Measurements from ENCODE around the gene TCF19.

The TCF19 gene, protein sequence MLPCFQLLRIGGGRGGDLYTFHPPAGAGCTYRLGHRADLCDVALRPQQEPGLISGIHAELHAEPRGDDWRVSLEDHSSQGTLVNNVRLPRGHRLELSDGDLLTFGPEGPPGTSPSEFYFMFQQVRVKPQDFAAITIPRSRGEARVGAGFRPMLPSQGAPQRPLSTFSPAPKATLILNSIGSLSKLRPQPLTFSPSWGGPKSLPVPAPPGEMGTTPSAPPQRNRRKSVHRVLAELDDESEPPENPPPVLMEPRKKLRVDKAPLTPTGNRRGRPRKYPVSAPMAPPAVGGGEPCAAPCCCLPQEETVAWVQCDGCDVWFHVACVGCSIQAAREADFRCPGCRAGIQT

DNA sequence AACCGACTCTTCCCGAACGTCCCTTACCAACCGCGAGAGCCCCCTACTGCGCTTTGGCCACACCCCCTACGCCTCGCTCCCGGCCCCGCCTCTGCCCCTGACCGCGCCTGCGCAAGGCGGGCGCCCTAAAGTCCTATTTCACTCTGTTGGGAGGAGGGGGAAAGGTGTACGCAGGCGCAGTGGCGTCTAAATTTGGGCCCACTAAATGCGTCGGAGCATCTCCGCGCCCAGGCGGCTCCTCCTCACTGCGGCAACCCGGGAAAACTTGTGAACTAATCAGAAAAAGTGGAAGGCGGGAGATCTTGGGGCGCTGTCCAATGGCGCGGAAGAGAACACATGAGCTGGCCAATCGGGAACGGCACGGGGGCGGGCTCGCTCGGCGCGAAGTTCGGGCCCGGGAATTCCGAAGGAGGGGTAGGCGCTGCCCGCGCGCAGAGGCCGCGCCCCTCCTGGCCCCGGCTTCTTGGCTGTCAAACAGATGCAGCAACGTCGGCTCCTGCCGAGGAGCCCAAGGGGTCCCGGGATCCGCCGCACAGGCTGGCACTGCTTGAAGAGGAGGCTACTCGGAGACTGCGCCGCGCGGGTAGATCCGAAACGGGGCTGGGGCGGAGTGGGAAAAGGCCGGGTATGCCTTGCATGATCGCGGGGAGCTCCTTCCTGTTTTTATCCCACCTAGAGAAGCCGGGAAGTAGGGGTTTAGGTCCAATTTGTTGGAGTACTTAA, at the start of gene TCF19:
Gene TCF19 (plus strand): TSS at position 450 of the 723 bp plus-strand sequence. CDS start 881 bp downstream, outside the sequence.
- DNase-seq: peak; percentile 98

DNA sequence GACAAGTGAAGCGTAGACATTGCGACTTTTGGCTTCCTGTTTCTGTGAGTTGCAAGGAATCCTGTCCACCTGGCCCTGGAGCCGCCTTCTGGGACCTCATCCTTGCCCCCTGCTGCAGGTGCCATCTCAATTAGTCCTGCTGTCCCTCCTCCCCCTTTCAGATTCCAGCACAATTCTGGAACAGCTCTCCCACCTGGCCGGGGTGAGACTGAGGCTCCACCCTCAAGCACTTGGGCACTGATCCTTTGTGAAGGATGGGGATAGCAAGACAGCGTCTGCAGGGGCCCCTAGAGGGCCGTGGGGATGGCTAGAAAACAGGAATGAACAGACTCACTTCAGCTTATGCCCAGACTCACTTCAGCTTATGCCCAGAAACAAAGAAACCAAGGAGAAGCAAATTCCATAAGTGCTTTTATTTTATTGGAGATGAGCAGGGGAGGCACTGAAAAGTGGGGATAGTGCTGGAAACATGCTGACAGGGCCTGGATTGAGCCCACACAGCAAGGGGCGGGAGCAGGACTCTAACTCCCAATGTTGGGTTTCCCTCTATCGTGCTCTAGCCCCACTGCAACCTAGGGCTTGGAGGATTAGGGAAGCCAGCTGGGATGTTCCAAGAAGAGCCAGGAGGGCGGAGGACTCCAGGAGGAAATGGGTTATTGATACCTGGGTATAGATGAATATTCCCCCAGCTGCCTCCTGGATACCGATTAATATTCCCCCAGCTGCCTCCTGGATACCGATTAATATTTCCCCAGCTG, 47.4 kb upstream of the TCF19 start:
- no peak for DNase-seq

DNA sequence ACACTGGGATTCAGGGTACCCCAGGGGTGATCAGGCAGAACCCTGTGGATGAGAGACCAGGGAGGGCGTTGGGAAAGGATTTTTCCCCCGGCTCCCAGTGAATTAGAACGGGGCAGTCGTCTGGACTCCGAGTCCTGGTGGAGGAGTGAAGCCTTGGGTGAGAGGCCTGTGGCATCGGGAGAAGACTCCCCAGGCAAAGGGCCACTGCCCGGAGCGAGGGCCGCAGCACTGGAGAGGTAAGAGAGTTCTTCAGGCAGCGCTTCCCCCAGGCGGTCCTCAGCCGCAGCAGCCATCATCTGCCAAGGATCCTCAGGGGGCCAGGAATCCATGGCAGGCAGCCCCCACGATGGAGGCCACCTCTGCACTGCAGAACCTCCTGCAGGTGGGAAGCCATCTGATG, 46.7 kb upstream of the TCF19 start:
- no peak for DNase-seq

DNA sequence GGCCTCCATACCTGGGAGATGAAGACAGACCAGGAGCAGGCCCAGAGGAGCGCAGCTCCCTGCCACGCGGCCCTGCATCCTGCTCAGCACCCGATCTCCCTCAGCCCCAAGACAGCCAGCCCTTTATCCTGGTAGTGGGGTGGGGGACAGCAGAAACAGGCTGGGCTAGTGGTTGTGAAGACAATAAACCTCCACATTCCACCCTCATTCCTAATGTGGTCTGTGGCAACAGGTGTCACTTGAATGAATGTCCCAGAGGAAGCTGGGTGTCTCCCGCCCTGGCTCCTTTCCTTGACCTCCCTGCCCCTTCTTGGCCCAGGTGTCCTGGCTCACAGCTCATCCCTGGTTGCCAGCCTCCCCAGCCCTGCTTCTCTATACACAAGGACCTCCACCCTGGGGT, 45.9 kb upstream of the TCF19 start, which contains the start of gene C6orf15:
Gene C6orf15 (minus strand): TSS at position 98 of the 400 bp plus-strand sequence. CDS start 20 bp downstream, at position 78.
- DNase-seq: no peak

DNA sequence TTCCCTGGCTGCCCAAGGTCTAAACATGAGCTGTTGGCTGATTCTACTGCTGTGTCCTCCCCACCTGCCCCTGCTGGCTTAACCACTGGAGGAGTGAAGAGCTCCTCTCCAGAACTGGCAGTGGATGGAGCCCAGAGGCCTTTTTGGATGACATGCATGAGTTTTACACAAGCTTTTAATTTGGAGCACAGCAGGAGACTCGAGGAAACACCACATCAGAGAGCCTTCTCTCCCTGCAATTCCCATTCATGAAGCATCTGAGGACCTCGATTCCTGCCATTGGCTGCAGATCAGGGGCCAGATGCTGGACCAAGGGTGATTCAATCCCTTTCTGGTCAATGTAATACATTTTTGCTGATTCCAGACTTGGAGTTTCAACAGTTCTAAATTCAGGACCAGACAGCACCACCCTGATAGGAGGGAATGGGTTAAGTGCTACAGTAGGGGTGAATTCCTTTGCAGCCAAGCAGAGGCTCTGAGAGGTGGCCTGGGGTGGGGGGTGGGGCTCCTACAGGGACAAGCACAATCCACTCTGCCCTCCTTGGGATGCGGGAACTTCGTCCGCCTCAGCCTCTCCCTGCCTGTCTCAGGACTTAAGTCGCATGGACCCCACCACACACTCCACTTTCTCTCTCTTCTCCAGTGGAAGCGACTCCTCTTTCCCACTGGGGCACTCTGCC, 44.4 kb upstream of the TCF19 start:
- DNase-seq: no peak

DNA sequence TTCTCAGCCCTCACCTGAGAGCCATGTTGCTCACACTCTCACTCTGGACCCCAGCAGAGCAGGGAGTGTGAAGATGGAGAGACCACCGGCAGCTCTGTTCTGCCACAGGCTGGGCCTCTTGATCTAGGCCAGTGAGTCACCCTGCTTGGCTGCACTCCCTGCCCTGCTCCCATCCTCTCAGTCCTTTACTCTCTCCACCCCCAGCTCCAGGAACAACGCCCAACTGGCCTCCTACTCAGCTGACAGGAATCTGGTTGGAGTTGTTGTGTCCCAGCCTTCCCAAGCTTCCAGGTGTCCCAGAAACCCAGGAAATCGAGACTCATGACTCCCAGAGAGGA, 43.9 kb upstream of the TCF19 start, which contains the start of gene PSORS1C1:
Gene PSORS1C1 (plus strand): TSS at position 260 of the 338 bp plus-strand sequence. CDS start 14,833 bp downstream, outside the sequence.
- no peak for DNase-seq

DNA sequence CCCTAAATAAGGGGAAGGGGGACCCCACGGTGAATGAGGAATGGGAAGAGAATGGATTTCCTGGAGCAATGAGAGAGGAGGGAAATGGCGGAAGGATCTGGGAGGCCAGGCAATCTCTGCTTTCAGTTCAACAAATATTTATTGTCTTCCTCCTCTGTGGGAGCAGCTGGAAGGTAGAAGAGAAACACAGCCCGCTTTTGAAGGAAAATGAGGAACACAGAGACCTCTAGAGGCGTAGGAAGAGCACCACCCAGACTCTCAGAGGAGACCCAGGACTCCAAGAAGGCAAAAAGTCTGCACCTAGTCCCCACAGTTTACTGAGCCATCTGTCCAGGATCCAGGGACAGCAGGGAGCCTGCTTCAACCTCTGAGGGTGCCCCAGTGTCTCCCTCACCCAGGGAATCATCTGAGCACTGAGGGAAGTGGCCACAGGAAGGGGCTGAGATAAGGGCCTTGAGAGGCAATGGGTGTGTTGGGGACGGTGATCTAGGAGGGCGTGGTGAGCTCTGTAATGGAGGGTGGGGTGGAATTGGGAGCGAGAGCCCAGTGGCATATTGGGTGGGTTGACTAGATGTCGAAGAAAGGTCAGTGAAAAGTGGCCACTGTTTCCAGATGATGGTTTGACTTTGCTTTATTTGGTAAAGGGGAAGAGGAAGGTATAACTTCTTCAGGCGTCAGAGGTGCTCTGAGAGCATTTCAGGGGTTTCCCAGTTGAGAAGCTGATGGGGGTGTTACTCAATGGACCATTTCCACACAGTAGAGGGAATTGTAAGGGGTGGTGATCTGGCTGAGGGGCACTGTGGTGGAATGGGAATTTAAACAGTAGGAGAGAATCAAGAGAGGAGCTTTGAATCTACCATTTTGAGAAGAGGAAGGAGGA, 43.2 kb upstream of the TCF19 start:
- no peak for DNase-seq

DNA sequence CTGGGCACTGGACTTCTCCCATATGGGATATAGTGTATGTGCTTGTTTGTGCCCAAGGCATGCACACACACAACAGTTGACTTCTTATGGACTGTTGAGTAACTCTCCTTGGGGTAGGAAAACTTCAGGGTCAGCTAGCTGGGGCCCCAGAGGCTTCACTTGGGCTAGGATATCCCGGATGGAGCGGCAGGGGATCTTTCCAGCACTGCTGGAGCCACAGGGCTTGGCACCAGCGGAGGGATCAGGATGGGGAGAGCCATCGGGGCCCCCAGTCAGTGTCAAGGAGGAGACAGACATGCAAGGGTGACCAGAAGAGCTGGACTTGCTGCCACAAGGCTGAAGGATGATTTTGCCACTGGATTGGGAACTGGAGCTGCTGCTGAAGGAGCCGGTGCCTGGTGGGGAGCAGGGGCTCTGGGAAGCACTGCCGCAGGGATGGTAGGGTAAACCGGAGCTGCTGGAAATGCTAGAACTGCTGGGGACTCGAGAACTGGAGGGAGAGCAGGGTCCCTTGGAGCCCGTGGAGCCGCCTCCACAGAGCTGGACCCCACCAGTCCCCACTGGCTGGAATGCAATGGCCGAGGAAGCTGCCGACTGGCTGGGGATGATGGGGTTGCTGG, 42.3 kb upstream of the TCF19 start:
- DNase-seq: no peak

DNA sequence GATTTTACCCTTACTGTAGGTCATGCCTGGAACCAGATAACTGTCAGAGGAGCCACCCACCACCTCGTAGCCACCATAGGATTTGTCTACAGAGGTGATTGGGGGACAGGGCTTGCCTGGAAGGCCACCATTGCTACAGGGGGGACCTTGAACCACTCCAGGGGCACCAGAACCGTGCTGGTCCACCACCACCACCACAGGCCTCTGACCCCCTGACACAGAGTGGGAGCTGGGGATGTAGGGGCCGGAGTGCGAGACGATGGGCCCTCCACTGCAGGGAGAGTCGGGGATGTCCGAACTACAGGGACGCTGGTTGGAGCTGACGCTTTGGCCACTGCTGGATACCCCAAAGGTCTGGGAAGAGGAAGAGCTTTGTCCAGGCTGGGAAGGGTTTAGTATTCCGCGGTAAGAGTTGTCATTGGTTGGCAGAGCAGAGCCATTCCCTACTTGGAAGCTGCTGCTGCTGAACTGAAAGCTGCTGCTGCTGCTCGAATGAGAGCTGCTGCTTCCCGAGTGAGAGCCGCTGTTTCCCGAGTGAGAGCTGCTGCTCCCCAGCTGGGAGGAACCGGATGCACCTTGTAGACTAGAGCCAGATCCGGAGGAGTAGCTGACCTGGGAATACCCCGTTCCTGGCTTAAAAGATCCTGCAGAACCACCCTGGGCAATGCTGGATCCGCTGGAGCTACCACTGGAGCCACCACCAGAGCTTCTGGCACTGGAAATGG, 41.6 kb upstream of the TCF19 start:
- DNase-seq: no peak

DNA sequence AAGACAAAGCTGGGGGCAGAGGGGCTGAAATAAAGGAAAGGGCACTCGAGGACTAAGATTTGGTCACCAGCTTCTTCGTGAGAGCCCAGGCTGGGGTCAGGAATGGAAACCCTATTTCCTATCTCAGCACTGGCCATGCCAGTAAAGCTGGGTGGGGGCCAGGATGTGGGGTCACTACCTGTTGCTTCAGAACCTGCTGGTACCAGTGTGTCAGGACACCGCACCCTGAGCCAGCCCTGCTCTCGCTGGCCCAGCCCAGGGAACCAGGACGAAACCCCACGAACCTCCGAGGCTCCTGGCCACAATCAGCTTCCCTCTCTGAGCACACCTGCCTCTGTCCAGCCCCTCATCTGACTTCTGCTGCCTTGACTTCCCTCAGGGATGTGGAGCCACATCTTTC, 40.2 kb upstream of the TCF19 start:
- no peak for DNase-seq

DNA sequence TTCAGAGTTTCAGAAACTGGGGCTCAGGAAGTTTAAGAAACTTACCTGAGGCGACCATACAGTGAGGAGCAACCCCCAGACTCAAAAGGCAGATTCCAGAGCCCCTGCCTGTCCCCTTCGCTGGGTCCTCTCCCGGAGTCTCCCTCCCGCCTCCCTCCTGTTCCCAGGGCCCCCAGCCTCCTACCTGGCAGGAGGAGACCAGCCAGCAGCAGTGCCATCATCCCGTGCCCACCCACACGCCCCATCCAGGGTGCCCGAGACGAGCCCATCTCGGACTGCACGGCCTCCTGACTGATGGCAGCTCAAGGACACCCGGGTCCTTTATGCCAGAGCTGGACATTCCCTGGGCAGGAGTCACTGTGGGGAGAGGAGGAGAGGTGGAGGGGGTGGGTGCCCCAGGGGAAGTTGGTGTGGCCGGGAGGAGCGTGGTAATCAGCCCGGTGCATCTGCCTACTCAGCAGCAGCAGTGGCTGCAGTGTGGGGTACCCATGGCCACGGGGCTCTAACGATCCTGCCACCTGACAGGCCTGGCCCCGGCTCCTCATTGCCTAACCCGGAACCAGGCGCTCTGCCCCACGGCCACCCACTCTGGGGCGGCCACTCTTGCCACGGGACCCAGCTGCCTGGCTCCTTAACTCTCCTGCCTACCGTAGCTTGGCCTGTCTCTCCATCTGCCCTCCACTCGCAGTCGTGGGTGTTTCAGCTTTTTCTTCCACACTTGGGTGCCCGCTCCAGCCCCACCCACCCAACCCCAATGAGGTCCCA, 38.1 kb upstream of the TCF19 start, which contains the start of gene CDSN:
Gene CDSN (minus strand): TSS at position 296 of the 765 bp plus-strand sequence. CDS start 27 bp downstream, at position 269.
- no peak for DNase-seq

DNA sequence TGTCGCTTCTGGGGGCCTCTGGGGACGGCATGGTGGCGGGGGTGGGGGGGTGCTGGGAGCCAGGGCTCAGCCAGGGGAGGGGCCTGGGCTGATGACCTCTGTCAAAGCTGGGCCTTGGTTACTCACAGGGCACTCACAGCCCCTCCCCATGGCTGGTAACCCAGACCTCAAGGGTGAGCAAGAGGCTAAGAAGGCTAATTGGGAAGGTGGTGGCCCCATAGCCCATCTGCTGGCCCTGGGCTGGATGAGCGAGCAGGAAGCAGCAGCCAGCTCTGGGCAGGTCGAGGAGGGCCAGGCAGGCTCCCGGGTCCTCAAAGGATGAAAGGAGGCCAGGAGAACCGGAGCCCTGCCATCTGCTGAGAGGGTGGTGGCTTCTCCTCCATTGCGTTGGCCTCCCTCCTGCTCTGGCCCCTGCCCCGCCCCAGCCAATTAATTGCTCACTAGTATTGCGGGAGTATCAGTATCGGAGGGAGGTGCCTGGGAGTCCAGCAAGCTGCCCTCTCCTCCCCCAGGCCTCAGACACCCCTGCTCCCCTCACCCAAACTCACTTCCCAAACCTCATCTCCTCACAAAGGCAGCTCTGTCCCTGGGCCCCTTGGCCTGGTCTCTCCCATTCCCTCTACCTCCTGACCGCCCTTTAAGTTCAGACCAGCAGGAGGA, 37.1 kb upstream of the TCF19 start:
- no peak for DNase-seq

DNA sequence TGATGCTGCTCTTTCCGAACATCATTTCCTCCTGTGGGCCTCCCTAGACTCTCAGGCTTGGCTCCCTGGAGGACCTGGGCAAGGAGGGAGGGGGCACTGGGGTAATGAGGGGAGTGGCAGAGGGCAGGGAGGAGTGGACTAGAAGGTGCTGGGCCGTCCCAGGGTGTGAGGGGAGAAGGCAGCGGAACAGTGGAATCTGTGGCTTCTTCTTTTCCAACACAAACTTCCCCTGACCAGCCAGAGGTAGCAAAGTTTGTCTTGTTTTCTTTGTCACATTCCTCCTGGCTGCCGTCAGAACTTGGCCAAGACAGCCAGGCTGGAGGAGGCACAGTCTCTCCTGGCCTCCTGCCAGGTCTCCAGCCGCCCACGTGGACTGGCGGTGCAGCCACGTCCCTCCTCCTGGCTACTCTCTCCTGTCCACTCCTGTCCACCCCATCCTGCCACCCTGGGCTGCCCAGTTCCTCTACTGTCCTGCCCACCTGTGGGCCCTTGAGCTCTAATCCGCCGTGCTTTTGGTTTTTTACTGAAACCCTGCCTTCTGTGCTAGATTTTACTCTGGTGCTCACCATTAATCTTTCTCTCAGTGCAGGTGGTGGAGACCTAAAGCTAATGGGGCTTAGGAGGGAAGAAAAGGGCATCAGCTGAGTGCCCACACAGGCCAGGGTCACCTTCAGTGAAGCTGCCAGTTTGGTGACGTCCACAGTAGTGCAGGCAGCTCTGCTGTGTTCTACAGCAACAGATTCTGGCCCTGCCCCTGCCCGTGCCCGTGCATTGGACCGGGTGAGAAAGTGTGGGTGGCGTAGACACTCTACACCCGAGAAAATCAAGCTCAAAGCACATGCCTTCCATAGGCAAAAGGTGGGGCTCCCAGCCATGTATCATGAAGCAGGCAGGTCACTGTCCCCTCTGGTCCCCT, 35.3 kb upstream of the TCF19 start:
- DNase-seq: no peak

DNA sequence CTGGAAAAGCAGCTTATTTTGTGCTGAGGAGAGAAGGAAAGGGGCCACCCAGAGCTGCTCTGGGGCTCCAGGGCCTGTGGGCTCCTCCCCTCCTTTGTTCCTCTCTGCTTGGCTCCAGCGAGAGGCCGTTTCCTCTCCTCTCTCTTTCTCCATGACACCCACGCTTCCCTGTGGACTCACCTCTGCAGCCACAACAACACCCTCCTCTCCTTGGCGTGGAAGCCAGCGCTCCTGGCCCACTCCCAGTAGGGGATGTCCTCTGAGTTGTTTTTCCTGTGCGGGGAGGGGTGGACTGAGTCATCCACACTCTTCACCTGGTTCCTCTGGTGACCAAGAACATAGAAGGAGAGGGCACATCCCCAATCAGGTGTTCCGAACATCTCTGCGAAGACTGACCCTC, 33.2 kb upstream of the TCF19 start:
- no peak for DNase-seq

DNA sequence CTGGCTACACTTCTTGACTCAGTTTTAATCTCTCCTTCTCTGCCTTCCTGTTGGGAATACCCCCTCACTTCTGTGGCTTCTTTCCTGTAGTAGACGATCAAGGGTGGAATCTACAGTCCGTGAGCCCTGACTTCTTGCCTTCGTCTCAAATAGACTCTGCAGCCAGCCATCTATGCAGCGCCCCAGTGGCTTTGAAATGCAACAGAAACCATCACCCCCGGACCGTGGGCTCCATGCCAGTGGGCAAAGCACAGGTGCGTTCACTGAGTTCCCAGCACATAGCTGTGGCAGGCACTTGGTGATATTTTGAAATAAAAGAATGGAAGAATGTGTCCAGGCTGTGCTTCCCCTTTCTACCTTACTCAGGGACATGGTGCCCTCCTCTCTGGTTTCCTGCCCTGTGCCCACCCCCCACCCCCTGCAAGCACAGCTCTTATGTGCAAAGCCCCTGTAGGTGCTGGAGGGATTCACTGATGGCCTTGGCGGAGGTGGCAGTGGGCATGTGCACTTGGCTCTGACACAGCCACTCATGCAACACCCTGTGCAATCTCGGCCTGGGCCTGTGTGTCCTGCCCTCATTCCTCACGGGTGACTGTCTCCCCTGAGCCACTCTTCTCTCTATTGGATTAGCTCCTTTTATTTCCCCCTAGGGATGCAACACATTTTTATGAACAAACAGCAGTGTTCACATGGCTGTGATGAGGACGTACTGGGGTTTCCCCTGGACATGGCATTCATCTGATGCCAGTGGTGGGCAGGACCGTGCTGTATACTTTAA, 32.6 kb upstream of the TCF19 start:
- no peak for DNase-seq

DNA sequence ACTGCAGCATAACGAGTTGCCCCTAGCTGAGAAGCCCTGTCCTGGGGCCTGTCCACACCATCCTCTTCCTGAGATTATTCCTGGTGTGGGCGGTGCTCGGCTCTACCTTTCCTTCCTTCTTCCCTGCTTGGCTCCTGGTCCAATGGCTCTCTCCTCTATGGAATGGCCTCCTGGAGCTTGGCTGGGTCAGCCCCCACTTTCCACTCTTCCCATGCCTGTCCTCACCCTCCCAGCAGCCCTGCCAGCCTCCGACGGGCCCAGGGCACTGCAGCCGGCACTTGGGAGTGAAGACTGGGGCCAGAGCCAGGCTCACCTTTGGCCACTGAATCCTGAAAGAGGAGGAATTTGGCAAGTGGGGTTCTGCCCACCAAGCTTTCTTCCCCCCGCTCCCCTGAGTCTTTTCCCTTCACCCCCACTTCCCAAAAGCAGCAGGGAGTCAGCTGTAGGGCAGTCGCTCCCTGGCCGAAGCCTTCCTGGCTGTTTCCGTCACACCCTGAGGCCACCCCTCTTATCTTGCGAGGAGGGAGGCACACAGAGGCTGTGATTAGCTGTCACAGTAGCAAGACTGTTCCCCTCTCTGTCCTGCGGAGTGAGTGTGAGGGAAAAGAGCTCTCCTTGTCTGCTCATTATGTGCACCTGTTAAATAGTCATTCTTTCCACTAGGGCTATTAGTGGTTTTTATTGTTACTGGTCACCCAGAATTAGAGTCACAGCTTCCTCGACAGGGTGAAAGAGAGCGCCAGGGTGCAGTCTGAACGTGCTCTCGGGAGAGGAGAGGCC, 31.8 kb upstream of the TCF19 start:
- no peak for DNase-seq
